ENCODE results near the gene PUSL1. TPM values are rescaled to one million over a fixed set of nuclear protein-coding genes. Genes with fewer than 3 reads are reported as not detected.

PUSL1 gene
- polyA plus RNA-seq, 1 experiment = 9.6 TPM

DNA sequence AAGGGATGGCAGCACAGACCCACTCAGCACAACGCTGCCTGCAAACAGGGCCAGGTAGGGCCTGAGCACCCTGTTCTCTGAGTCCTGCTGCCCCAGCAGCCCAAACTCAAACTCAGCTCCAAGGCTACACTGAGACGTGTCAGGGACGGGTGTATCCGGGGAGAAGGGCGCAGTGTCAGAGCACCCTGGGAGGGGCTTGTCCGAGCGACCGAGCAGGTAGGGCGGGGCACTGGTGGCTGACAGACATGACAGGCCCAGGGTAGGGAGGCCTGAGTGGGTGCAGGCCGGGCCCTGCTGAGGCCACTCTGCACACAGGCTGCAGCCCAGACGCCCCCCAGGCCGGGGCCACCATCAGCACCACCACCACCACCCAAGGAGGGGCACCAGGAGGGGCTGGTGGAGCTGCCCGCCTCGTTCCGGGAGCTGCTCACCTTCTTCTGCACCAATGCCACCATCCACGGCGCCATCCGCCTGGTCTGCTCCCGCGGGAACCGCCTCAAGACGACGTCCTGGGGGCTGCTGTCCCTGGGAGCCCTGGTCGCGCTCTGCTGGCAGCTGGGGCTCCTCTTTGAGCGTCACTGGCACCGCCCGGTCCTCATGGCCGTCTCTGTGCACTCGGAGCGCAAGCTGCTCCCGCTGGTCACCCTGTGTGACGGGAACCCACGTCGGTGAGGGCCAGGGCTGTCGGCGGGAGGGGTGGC lies 22.6 kb upstream of the PUSL1 start:
- H3K4me3 ChIP-seq (ENCODE audit: low read depth, low read length) = no peak overlapping the region
- no peak for TF ChIP-seq CTCF (IDR thresholded peaks at IDR 0.05; ENCODE audit: low read depth, low read length)
- CTCF ChIA-PET = no interaction called here
- no peak overlapping the region for H3K27ac ChIP-seq (ENCODE audit: low read depth, low read length)
- POLR2A ChIA-PET = interaction anchor here (0.7 to 0.8 kb wide), 2 partner anchors 21 to 49 kb away, joined by 3 read pairs; no protein-coding TSS in a partner anchor
- no peaks in the 10 kb centered on the region for H3K27me3 ChIP-seq (ENCODE audit: control insufficient read depth, insufficient read depth, low read length)
- DNase-seq (ENCODE audit: low read depth, low spot score) = no peak
- H3K9me3 ChIP-seq (ENCODE audit: control insufficient read depth, insufficient read depth, low read length) = peaks cover 14% of the 10 kb centered on the region; the same call in 1 of the 2 replicates

DNA sequence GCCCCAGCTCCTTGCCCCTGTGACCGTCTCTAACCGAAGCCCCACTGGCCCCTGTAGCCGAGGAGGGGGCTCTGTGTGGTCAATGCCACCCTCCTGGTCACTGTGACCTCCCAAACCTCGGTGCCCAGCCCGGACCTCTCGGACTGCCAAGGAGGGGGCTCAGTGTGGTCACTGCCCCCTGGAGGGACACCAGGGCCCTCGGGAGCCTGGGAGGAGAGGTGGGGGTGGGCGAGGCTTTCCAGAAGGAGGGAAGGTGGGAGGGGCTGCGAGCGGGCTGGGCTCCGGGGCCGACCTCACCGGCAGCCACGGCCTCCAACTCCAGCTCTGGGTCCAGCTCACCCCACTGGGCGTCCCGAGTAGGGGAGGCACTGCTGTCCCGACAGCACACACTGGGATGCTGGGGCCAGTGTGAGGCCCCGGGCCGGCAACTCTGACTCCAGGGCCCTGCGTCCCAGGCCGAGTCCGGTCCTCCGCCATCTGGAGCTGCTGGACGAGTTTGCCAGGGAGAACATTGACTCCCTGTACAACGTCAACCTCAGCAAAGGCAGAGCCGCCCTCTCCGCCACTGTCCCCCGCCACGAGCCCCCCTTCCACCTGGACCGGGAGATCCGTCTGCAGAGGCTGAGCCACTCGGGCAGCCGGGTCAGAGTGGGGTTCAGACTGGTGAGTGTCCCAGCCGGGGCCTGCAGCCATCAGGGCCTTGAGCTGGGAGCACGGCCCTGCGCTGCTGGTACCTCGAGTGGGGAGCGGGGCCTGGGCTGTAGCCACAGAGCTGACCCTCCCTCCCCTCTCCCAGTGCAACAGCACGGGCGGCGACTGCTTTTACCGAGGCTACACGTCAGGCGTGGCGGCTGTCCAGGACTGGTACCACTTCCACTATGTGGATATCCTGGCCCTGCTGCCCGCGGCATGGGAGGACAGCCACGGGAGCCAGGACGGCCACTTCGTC lies 21.8 kb upstream of the PUSL1 start:
- H3K27me3 ChIP-seq (ENCODE audit: control insufficient read depth, insufficient read depth, low read length) = no peaks in the 10 kb centered on the region
- H3K9me3 ChIP-seq (ENCODE audit: control insufficient read depth, insufficient read depth, low read length) = peaks cover 14% of the 10 kb centered on the region; the same call in 1 of the 2 replicates
- no peak overlapping the region for H3K27ac ChIP-seq (ENCODE audit: low read depth, low read length)
- TF ChIP-seq CTCF (IDR thresholded peaks at IDR 0.05; ENCODE audit: low read depth, low read length) = no peak
- ChIA-PET POLR2A (interaction anchor here (0.7 kb wide), 1 partner anchor 48 kb away, joined by 3 read pairs; no protein-coding TSS in a partner anchor), CTCF (no interaction called here)
- no peak for DNase-seq (ENCODE audit: low read depth, low spot score)
- no peak overlapping the region for H3K4me3 ChIP-seq (ENCODE audit: low read depth, low read length)

- Histone ChIP-seq H3K9me3 (ENCODE audit: control insufficient read depth, insufficient read depth, low read length) (peaks cover 14% of the 10 kb centered on the region; the same call in 1 of the 2 replicates), H3K4me3 (ENCODE audit: low read depth, low read length) (no peak overlapping the region), H3K27ac (ENCODE audit: low read depth, low read length) (no peak overlapping the region), H3K27me3 (ENCODE audit: control insufficient read depth, insufficient read depth, low read length) (no peaks in the 10 kb centered on the region)
- CTCF ChIA-PET = no interaction called here
- TF ChIP-seq CTCF (IDR thresholded peaks at IDR 0.05; ENCODE audit: low read depth, low read length) = no peak
- POLR2A ChIA-PET = no interaction called here
- no peak for DNase-seq (ENCODE audit: low read depth, low spot score)
These were observed 20.9 kb upstream of the PUSL1 start for GRCh38 chr1:1287288-1288110.

- CTCF ChIA-PET = interaction anchor here (3.5 kb wide), 1 partner anchor 169 kb away, joined by 30 read pairs; no protein-coding TSS in a partner anchor
- Histone ChIP-seq H3K4me3 (ENCODE audit: low read depth, low read length) (no peak overlapping the region), H3K27ac (ENCODE audit: low read depth, low read length) (no peak overlapping the region), H3K9me3 (ENCODE audit: control insufficient read depth, insufficient read depth, low read length) (peaks cover 21% of the 10 kb centered on the region; the same call in 1 of the 2 replicates), H3K27me3 (ENCODE audit: control insufficient read depth, insufficient read depth, low read length) (no peaks in the 10 kb centered on the region)
- DNase-seq (ENCODE audit: low read depth, low spot score) = no peak
- peak; percentile 66 for TF ChIP-seq CTCF (IDR thresholded peaks at IDR 0.05; ENCODE audit: low read depth, low read length)
- POLR2A ChIA-PET = interaction anchor here (1.8 kb wide), 1 partner anchor 15 kb away, joined by 5 read pairs; no protein-coding TSS in a partner anchor
These were observed 18.1 kb upstream of the PUSL1 start for GRCh38 chr1:1290238-1290731.

All from AG04450 (cell line).